Karpas-422 (cell line): Measurements from ENCODE around the gene SEC14L1. TPM values are rescaled to one million over a fixed set of nuclear protein-coding genes. Genes with fewer than 3 reads are reported as not detected.
A peak's percentile ranks its signal among the peaks of the same experiment; 100 is the strongest.

Experiments
- DNase-seq: peaks from one replicate; pipeline ENCODE4 v3.0.0-alpha.2; 2015
- H2AFZ ChIP-seq: fragments of 200-600 bp; sonication (generic); 2 replicates; pipeline ENCODE4 v1.6.1; 2014; ENCODE audit warnings: antibody characterized with exemption, low read length, mixed read lengths
- H3K27ac ChIP-seq: fragments of 200-600 bp; sonication (generic); 2 replicates; pipeline ENCODE4 v1.5.1; 2014; ENCODE audit warnings: mild to moderate bottlenecking, low read length, moderate library complexity
- H3K27me3 ChIP-seq: fragments of 200-600 bp; sonication (generic); 2 replicates; pipeline ENCODE4 v1.6.1; 2014; ENCODE audit warnings: low read length, mixed read lengths
- H3K36me3 ChIP-seq: fragments of 200-600 bp; sonication (generic); 2 replicates; pipeline ENCODE4 v1.6.1; 2014; ENCODE audit warnings: low read length, mixed read lengths; ENCODE audit not compliant: insufficient read depth
- H3K4me1 ChIP-seq: fragments of 200-600 bp; sonication (generic); 2 replicates; pipeline ENCODE4 v1.6.1; 2014; ENCODE audit warnings: mild to moderate bottlenecking, low read length, mixed read lengths
- H3K4me2 ChIP-seq: fragments of 200-600 bp; sonication (generic); 2 replicates; pipeline ENCODE4 v1.6.1; 2014; ENCODE audit warnings: low read length, low read depth, mild to moderate bottlenecking; ENCODE audit not compliant: poor library complexity, severe bottlenecking
- H3K4me3 ChIP-seq: fragments of 200-600 bp; sonication (generic); 2 replicates; pipeline ENCODE4 v1.5.1; 2014; ENCODE audit warnings: mild to moderate bottlenecking, antibody characterized with exemption, low read length, mixed read lengths
- H3K79me2 ChIP-seq: fragments of 200-600 bp; sonication (generic); 2 replicates; pipeline ENCODE4 v1.6.1; 2014; ENCODE audit warnings: mild to moderate bottlenecking, low read length, mixed read lengths
- H3K9ac ChIP-seq: fragments of 200-600 bp; sonication (generic); 2 replicates; pipeline ENCODE4 v1.6.0; 2014; ENCODE audit warnings: low read length
- H3K9me2 ChIP-seq: fragments of 200-600 bp; sonication (generic), shearing (Covaris generic); replicated peaks from 2 replicates; pipeline ENCODE4 v1.6.0; 2014; ENCODE audit warnings: mild to moderate bottlenecking, low read length, moderate library complexity; ENCODE audit not compliant: insufficient read depth
- H3K9me3 ChIP-seq: fragments of 300-700, 200-600 bp; sonication (generic); 2 replicates; pipeline ENCODE4 v1.6.1; 2014; ENCODE audit warnings: low read length, mixed read lengths
- H4K20me1 ChIP-seq: fragments of 200-600 bp; sonication (generic); 2 replicates; pipeline ENCODE4 v1.6.1; 2014; ENCODE audit warnings: mild to moderate bottlenecking, antibody characterized with exemption, low read length, low read depth; ENCODE audit not compliant: insufficient read depth
- total RNA-seq: library from RNA; depleted of rRNA; stranded (reverse); fragments of >200 nt; shearing (Covaris generic); gene quantifications from 2 replicates; pipeline ENCODE4 v1.2.3, GENCODE V29; 2014; ENCODE audit warnings: low replicate concordance

SEC14L1 gene
- total RNA-seq, 1 experiment from 2014 or later: 32.0 TPM

DNA sequence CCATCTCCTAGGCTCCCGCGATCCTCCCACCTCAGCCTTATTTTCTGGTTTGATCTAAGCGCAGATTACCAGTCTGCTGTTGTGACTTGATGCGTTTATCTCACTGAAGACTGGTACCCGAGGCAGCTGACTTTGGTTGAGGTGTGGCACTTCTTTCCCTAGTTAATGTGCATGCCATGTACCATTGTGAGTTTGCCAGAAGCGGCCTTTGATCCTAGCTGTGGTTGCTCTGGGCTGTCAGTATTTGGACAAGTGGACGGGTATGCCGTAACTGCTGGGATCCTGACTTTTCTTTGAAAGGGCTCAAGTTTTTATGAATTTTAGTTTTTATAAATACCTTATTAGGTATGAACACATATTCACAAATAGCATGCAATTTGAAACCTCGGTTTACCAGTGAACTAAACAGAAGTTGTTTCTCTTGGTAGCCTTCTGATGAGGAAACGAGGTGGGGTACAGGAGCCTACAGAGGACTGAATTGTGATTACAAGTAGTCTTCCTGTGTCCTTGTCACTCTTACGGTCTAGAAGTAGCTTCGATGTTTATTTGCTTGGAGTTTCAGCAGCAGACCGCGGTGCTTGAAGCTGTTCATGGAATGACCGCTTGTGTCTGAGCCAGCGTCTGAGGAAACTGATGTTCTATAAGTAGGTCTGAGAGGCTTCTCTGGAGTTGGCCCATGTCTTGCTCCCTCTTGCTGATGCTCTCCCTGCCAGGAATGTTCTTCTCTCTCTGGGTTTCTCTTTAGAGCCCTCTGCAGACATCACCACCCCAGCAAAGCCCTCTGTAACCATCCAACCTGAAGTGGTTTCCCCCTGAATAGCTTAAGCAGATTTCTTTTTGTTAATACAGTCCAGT lies 40.0 kb downstream of the SEC14L1 start:
- Histone ChIP-seq H3K27ac (no peak overlapping the region), H3K27me3 (no peaks in the 10 kb centered on the region), H3K79me2 (peaks cover 79% of the 10 kb centered on the region), H3K4me2 (no peak overlapping the region), H3K4me3 (no peak overlapping the region), H3K9me2 (no peaks in the 10 kb centered on the region), H4K20me1 (0 out of 2 replicates have a peak, but pooled peaks cover 5% of the 10 kb centered on the region), H3K4me1 (peaks cover 61% of the 10 kb centered on the region), H3K9me3 (no peaks in the 10 kb centered on the region), H3K9ac (no peak overlapping the region), H3K36me3 (no peaks in the 10 kb centered on the region), H2AFZ (no peak overlapping the region)
- no peak for DNase-seq

DNA sequence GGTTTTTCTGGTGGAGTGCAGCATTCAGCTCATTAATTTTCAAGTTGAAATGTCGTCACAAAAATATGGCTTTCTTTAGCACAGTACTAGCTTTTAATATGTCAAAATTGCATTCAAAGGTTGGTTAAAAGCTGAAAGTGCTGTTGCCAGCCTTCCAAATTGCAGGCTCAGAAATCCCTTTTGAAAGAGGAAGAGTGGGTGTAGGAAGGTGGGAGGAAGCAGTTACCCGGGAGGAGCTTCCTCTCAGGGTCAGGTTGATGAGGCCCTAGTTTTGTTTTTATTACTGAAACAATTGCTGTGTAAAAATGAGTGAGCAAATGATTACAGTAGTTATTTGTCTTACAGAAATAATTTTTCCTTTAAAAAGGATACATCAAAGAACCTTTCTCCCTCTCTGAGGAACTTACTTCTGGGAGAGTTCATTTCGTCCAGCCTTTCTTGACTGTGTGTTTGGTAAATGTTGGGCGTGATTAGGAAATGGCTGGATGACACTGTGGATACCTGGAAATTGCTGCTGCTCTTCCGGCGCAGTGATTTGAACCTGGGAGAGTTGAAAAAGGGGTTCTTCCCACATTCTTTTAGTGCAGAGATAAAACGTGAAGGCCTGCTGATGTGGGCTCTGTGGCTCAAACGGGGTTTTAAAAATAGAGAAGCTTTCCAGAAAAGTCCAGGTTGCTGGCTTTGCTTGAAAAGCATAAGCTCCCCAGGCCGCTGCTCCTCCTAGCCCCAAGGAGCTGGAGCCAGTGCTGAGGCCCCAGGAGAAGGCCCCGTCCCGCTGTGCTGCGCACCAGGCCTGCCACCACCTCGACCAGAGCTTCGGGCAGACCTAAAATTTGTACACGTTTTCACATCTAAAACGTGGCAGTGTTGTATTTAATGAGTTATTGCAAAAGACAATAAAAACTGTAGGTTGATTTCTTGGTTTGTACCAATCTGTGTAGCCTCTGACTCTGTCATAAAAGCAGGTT lies 41.7 kb downstream of the SEC14L1 start:
- H2AFZ ChIP-seq: no peak overlapping the region
- DNase-seq: no peak
- H3K27ac ChIP-seq: peak overlapping the region; percentile 41
- H3K4me3 ChIP-seq: peak overlapping the region; percentile 8; the same call in 1 of the 2 replicates
- no peaks in the 10 kb centered on the region for H3K27me3 ChIP-seq
- no peaks in the 10 kb centered on the region for H3K36me3 ChIP-seq
- no peaks in the 10 kb centered on the region for H3K9me3 ChIP-seq
- peak overlapping the region; percentile 25; the same call in 1 of the 2 replicates for H3K9ac ChIP-seq
- no peaks in the 10 kb centered on the region for H3K9me2 ChIP-seq
- peaks cover 69% of the 10 kb centered on the region for H3K4me1 ChIP-seq
- H4K20me1 ChIP-seq: 0 out of 2 replicates have a peak, but pooled peaks cover 5% of the 10 kb centered on the region
- H3K79me2 ChIP-seq: peaks cover 88% of the 10 kb centered on the region
- H3K4me2 ChIP-seq: peak overlapping the region; percentile 18

- Histone ChIP-seq H3K9me3 (no peaks in the 10 kb centered on the region), H3K9me2 (no peaks in the 10 kb centered on the region), H3K27me3 (no peaks in the 10 kb centered on the region), H3K4me1 (peaks cover 78% of the 10 kb centered on the region), H3K79me2 (peaks cover 86% of the 10 kb centered on the region), H4K20me1 (0 out of 2 replicates have a peak, but pooled peaks cover 5% of the 10 kb centered on the region), H3K36me3 (no peaks in the 10 kb centered on the region), H3K27ac (0 out of 2 replicates have a peak overlapping the region, but pooled peaks have one; percentile 9), H3K4me3 (no peak overlapping the region), H3K4me2 (no peak overlapping the region), H3K9ac (no peak overlapping the region), H2AFZ (no peak overlapping the region)
- DNase-seq: no peak
These were observed 43.7 kb downstream of the SEC14L1 start for GRCh38 chr17:77184474-77184873.

GRCh38 chr17:77185137-77185536 lies 44.4 kb downstream of the SEC14L1 start:
- peak overlapping the region; percentile 18 for H3K4me2 ChIP-seq
- peaks cover 88% of the 10 kb centered on the region for H3K79me2 ChIP-seq
- no peaks in the 10 kb centered on the region for H3K9me3 ChIP-seq
- no peaks in the 10 kb centered on the region for H3K36me3 ChIP-seq
- H2AFZ ChIP-seq: no peak overlapping the region
- peaks cover 85% of the 10 kb centered on the region for H3K4me1 ChIP-seq
- no peaks in the 10 kb centered on the region for H3K9me2 ChIP-seq
- DNase-seq: no peak
- H3K9ac ChIP-seq: no peak overlapping the region
- H3K4me3 ChIP-seq: no peak overlapping the region
- H3K27ac ChIP-seq: 0 out of 2 replicates have a peak overlapping the region, but pooled peaks have one; percentile 26
- H4K20me1 ChIP-seq: 0 out of 2 replicates have a peak, but pooled peaks cover 5% of the 10 kb centered on the region
- H3K27me3 ChIP-seq: no peaks in the 10 kb centered on the region

DNA sequence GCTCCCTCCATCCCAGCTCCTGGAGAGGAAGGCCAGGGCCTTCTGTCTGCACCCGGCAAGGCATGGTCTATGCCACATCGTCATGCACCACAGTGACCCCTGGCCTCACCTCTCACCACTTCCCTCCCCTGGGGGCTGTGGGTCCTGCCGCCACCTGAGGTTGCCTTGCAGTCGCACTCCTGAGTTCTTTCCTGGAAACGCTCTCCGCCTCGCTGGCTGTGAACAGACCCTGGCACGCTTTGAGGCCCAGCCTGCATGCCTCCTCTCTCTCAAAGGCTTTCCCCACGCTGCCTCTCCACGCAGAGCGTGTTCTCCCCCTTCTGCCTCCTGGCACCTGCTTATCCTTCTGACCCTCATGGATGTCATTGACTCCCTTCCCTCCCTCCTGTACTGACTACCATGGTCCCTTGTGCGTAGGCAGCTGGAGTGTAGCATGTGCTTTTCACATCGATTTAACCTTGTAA lies 45.4 kb downstream of the SEC14L1 start:
- peak overlapping the region; percentile 18 for H3K4me2 ChIP-seq
- peak overlapping the region; percentile 50 for H3K9ac ChIP-seq
- H4K20me1 ChIP-seq: 0 out of 2 replicates have a peak, but pooled peaks cover 5% of the 10 kb centered on the region
- H3K4me1 ChIP-seq: peaks cover 91% of the 10 kb centered on the region
- peaks cover 88% of the 10 kb centered on the region for H3K79me2 ChIP-seq
- H3K9me3 ChIP-seq: no peaks in the 10 kb centered on the region
- no peak for DNase-seq
- peak overlapping the region; percentile 96 for H3K27ac ChIP-seq
- no peaks in the 10 kb centered on the region for H3K9me2 ChIP-seq
- H3K4me3 ChIP-seq: no peak overlapping the region
- H3K27me3 ChIP-seq: no peaks in the 10 kb centered on the region
- H2AFZ ChIP-seq: no peak overlapping the region
- H3K36me3 ChIP-seq: 0 out of 2 replicates have a peak, but pooled peaks cover 4% of the 10 kb centered on the region

- peak overlapping the region; percentile 6; the same call in 1 of the 2 replicates for H2AFZ ChIP-seq
- peak overlapping the region; percentile 73 for H3K4me2 ChIP-seq
- no peaks in the 10 kb centered on the region for H3K9me3 ChIP-seq
- DNase-seq: peak; percentile 76
- H4K20me1 ChIP-seq: no peaks in the 10 kb centered on the region
- peaks cover 72% of the 10 kb centered on the region for H3K4me1 ChIP-seq
- peak overlapping the region; percentile 52 for H3K9ac ChIP-seq
- no peaks in the 10 kb centered on the region for H3K27me3 ChIP-seq
- H3K79me2 ChIP-seq: peaks cover 71% of the 10 kb centered on the region
- peak overlapping the region; percentile 55 for H3K4me3 ChIP-seq
- peak overlapping the region; percentile 96 for H3K27ac ChIP-seq
- peaks cover 8% of the 10 kb centered on the region; the same call in 1 of the 2 replicates for H3K36me3 ChIP-seq
- no peaks in the 10 kb centered on the region for H3K9me2 ChIP-seq
These were observed 47.6 kb downstream of the SEC14L1 start for GRCh38 chr17:77188084-77189066.

- H3K36me3 ChIP-seq: peaks cover 13% of the 10 kb centered on the region; the same call in 1 of the 2 replicates
- no peaks in the 10 kb centered on the region for H3K27me3 ChIP-seq
- H3K4me3 ChIP-seq: peak overlapping the region; percentile 55
- H3K27ac ChIP-seq: peak overlapping the region; percentile 96
- H3K9me2 ChIP-seq: no peaks in the 10 kb centered on the region
- DNase-seq: no peak
- no peaks in the 10 kb centered on the region for H3K9me3 ChIP-seq
- H4K20me1 ChIP-seq: no peaks in the 10 kb centered on the region
- H3K4me1 ChIP-seq: peaks cover 66% of the 10 kb centered on the region
- peak overlapping the region; percentile 52 for H3K9ac ChIP-seq
- H2AFZ ChIP-seq: no peak overlapping the region
- peaks cover 63% of the 10 kb centered on the region for H3K79me2 ChIP-seq
- H3K4me2 ChIP-seq: peak overlapping the region; percentile 73
These were observed 48.4 kb downstream of the SEC14L1 start for GRCh38 chr17:77189148-77189547.
